CD8-positive, alpha-beta memory T cell (primary cell): ENCODE measurements around the gene AKAIN1. TPM values are rescaled to one million over a fixed set of nuclear protein-coding genes. Genes with fewer than 3 reads are reported as not detected.

ENCODE experiments used
- CTCF ChIA-PET: fragments of 350-600 bp; sonication (Branson Sonifier 250); formaldehyde crosslinking; loops from one replicate; lab custom pipeline; 2021; ENCODE audit warnings: antibody characterized with exemption; lab: Charles Lee
- POLR2A ChIA-PET: fragments of 350-600 bp; sonication (Branson Sonifier 250); formaldehyde crosslinking; loops from one replicate; lab custom pipeline; 2021; ENCODE audit warnings: antibody characterized with exemption; lab: Charles Lee
- DNase-seq, 5 donors: peaks; one replicate each; pipeline versions ENCODE4 v3.0.0 to v3.0.0-alpha.2; 2020 to 2022; ENCODE audit warnings: mixed read lengths in 1 of 5
- H3K27ac ChIP-seq: one replicate; pipeline ENCODE4 v1.7.0; 2013; ENCODE audit warnings: low read depth, mild to moderate bottlenecking, low read length, moderate library complexity
- H3K27me3 ChIP-seq: 2 replicates; pipeline ENCODE4 v1.7.0; 2013; ENCODE audit warnings: low read length, mild to moderate bottlenecking; ENCODE audit not compliant: insufficient read depth, poor library complexity, severe bottlenecking
- H3K36me3 ChIP-seq: 2 replicates; pipeline ENCODE4 v1.7.0; 2013; ENCODE audit warnings: mild to moderate bottlenecking, low read length, moderate library complexity; ENCODE audit not compliant: insufficient read depth
- H3K4me1 ChIP-seq: 2 replicates; pipeline ENCODE4 v1.7.0; 2013; ENCODE audit warnings: mild to moderate bottlenecking, low read length, moderate library complexity; ENCODE audit not compliant: insufficient read depth
- H3K4me3 ChIP-seq: 2 replicates; pipeline ENCODE4 v1.7.0; 2013; ENCODE audit warnings: mild to moderate bottlenecking, low read length
- H3K9me3 ChIP-seq: 2 replicates; pipeline ENCODE4 v1.7.0; 2013; ENCODE audit warnings: mild to moderate bottlenecking, low read length
- H3K27ac Mint-ChIP-seq, 8 donors: one replicate each; pipeline ENCODE4 v1.8.0; 2020 to 2021; ENCODE audit warnings: mixed read lengths in 8 of 8, mild to moderate bottlenecking in 6 of 8, inconsistent platforms in 3 of 8, moderate library complexity in 3 of 8
- H3K27me3 Mint-ChIP-seq, 2 donors: one replicate each; pipeline ENCODE4 v1.8.0; 2020 to 2021; ENCODE audit warnings: mixed read lengths in 2 of 2, mild to moderate bottlenecking in 1 of 2, moderate library complexity in 1 of 2
- H3K36me3 Mint-ChIP-seq, 3 donors: one replicate each; pipeline ENCODE4 v1.8.0; 2020 to 2021; ENCODE audit warnings: mixed read lengths in 3 of 3, inconsistent platforms in 1 of 3, mild to moderate bottlenecking in 1 of 3
- H3K4me1 Mint-ChIP-seq, 3 donors: one replicate each; pipeline ENCODE4 v1.8.0; 2020 to 2021; ENCODE audit warnings: mixed read lengths in 3 of 3, inconsistent platforms in 1 of 3, mild to moderate bottlenecking in 1 of 3
- H3K4me3 Mint-ChIP-seq, 7 donors: one replicate each; pipeline ENCODE4 v1.8.0; 2020 to 2021; ENCODE audit warnings: mixed read lengths in 7 of 7, mild to moderate bottlenecking in 6 of 7, moderate library complexity in 4 of 7, inconsistent platforms in 2 of 7
- H3K9me3 Mint-ChIP-seq, 5 donors: one replicate each; pipeline ENCODE4 v1.8.0; 2020 to 2022; ENCODE audit warnings: mixed read lengths in 5 of 5, mild to moderate bottlenecking in 3 of 5, moderate library complexity in 2 of 5, inconsistent platforms in 1 of 5
- polyA plus RNA-seq: library from polyadenylated mRNA; unstranded; fragments of 300-500 nt; fragmentation: Illumina TruSeq; gene quantifications from one replicate; pipeline ENCODE4 v1.2.3, GENCODE V29; 2021
- total RNA-seq, 2 experiments: library from RNA; stranded (reverse); gene quantifications; one replicate each; pipeline ENCODE4 v1.2.3, GENCODE V29; 2021

Gene AKAIN1
- total and polyA plus RNA-seq, 3 experiments from 2014 or later: not detected

GRCh38 chr18:5214583-5215351 lies 17.7 kb upstream of the AKAIN1 start:
- no peaks in the 10 kb centered on the region for H3K27me3 ChIP-seq
- Mint-ChIP-seq H3K9me3 (peaks cover 0 to 4% (median 0%) of the 10 kb centered on the region in 5 donors), H3K4me3 (no peak overlapping the region), H3K4me1 (peaks cover 4 to 7% (median 4%) of the 10 kb centered on the region in 3 donors), H3K36me3 (peaks cover 0 to 3% (median 0%) of the 10 kb centered on the region in 3 donors), H3K27ac (no peak overlapping the region), H3K27me3 (peaks cover 14 to 47% of the 10 kb centered on the region in 2 donors)
- no peak for DNase-seq
- no peaks in the 10 kb centered on the region for H3K36me3 ChIP-seq
- H3K4me1 ChIP-seq: no peaks in the 10 kb centered on the region
- ChIA-PET CTCF (interaction anchor here (1.2 kb wide), 1 partner anchor 10 kb away, joined by 3 read pairs; no protein-coding TSS in a partner anchor), POLR2A (no interaction called here)
- H3K4me3 ChIP-seq: no peak overlapping the region
- H3K27ac ChIP-seq: no peak overlapping the region
- H3K9me3 ChIP-seq: no peaks in the 10 kb centered on the region

DNA sequence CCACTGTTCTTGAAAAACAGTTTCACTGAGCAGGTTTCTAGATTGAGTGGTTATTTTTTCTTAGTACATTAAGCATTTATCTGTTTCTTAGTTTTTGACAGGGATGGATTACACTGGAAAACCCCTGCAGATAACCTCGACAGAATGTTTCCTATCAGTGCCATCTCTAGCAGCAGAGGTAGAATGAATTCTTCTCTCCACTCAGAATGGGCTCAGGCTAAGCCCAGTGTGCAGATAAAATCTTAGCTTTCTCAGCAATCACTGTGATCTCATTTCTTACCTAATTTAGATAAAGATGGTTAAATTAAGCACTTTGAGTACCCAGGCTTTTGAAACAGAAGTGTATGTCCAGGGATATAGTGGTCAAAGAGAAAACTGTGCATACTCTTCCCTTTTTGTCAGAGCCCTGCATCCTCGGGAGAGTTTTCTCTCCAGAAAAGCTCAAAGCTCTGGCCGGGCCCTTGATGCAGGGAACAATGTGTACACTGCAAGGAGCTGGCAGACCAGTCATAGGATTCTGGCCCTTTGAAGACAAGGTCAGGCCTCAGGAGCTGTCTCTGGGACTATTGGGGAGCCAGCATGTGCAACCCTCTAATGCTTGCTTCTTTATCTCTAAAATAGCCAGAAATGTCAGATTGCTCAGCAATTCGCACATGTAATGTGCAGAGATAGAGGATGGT lies 10.6 kb upstream of the AKAIN1 start:
- Histone ChIP-seq H3K27ac (no peak overlapping the region), H3K9me3 (no peaks in the 10 kb centered on the region), H3K36me3 (no peaks in the 10 kb centered on the region), H3K4me1 (no peaks in the 10 kb centered on the region), H3K4me3 (no peak overlapping the region), H3K27me3 (no peaks in the 10 kb centered on the region)
- no peaks in the 10 kb centered on the region for H3K4me1 Mint-ChIP-seq
- peaks cover 0 to 5% (median 0%) of the 10 kb centered on the region in 5 donors for H3K9me3 Mint-ChIP-seq
- ChIA-PET POLR2A (no interaction called here), CTCF (no interaction called here)
- H3K27ac Mint-ChIP-seq: no peak overlapping the region
- DNase-seq: no peak
- no peaks in the 10 kb centered on the region for H3K36me3 Mint-ChIP-seq
- H3K27me3 Mint-ChIP-seq: peaks cover 10 to 30% of the 10 kb centered on the region in 2 donors
- no peak overlapping the region for H3K4me3 Mint-ChIP-seq

- H3K27me3 Mint-ChIP-seq: peaks cover 57 to 77% of the 10 kb centered on the region in 2 donors
- CTCF ChIA-PET: no interaction called here
Observed at GRCh38 chr18:5198311-5198710, 1.3 kb upstream of the AKAIN1 start.

DNA sequence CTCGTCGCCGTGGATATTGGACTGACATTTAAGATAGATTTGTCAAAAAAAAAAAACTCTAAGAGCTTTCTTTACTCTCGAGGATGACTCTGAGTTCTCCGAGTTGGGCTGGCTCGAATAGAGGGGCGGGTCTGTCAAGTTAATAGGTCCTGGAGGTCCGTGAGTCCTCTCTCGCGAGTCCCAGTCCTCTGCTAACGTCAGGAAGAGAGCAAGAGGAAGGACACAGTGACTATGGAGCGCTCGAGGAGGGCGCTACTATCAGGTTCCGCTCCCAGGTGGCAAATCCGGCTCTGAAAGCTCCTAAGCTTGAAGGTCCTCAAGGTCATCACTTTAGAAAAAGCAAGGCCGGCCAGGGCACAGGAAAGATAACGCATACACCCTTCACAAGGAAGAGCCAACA lies 404 bp upstream of the AKAIN1 start:
- ChIA-PET CTCF (no interaction called here), POLR2A (no interaction called here)
- H3K9me3 ChIP-seq: no peaks in the 10 kb centered on the region
- Mint-ChIP-seq H3K27me3 (peaks cover 57 to 76% of the 10 kb centered on the region in 2 donors), H3K9me3 (peaks cover 0 to 13% (median 2%) of the 10 kb centered on the region in 5 donors), H3K36me3 (peaks cover 0 to 3% (median 0%) of the 10 kb centered on the region in 3 donors), H3K4me3 (no peak overlapping the region), H3K4me1 (peaks cover 0 to 9% (median 5%) of the 10 kb centered on the region in 3 donors), H3K27ac (no peak overlapping the region)
- DNase-seq: no peak
- H3K27me3 ChIP-seq: peaks cover 22% of the 10 kb centered on the region
- H3K4me1 ChIP-seq: peaks cover 8% of the 10 kb centered on the region
- no peak overlapping the region for H3K27ac ChIP-seq
- H3K4me3 ChIP-seq: no peak overlapping the region
- H3K36me3 ChIP-seq: no peaks in the 10 kb centered on the region

More at GRCh38 chr18:5198311-5198710, 1.3 kb upstream of the AKAIN1 start:
- H3K36me3 ChIP-seq: no peaks in the 10 kb centered on the region
- POLR2A ChIA-PET: no interaction called here
- H3K27ac ChIP-seq: no peak overlapping the region
- Mint-ChIP-seq H3K9me3 (peaks cover 0 to 13% (median 2%) of the 10 kb centered on the region in 5 donors), H3K4me3 (no peak overlapping the region), H3K27ac (no peak overlapping the region), H3K36me3 (peaks cover 0 to 3% (median 0%) of the 10 kb centered on the region in 3 donors), H3K4me1 (peaks cover 0 to 9% (median 5%) of the 10 kb centered on the region in 3 donors)
- no peaks in the 10 kb centered on the region for H3K9me3 ChIP-seq
- peaks cover 22% of the 10 kb centered on the region for H3K27me3 ChIP-seq
- H3K4me3 ChIP-seq: no peak overlapping the region
- no peak for DNase-seq
- H3K4me1 ChIP-seq: peaks cover 8% of the 10 kb centered on the region

GRCh38 chr18:5196253-5197031 lies 615 bp downstream of the AKAIN1 start:
- Histone ChIP-seq H3K4me3 (no peak overlapping the region), H3K27ac (no peak overlapping the region), H3K4me1 (peaks cover 8% of the 10 kb centered on the region), H3K9me3 (no peaks in the 10 kb centered on the region), H3K36me3 (no peaks in the 10 kb centered on the region), H3K27me3 (peaks cover 22% of the 10 kb centered on the region)
- Mint-ChIP-seq H3K4me3 (peak overlapping the region in 1 of 7 donors; percentile 49), H3K9me3 (peaks cover 0 to 13% (median 2%) of the 10 kb centered on the region in 5 donors), H3K27ac (no peak overlapping the region), H3K36me3 (peaks cover 0 to 3% (median 0%) of the 10 kb centered on the region in 3 donors), H3K4me1 (peaks cover 0 to 9% (median 5%) of the 10 kb centered on the region in 3 donors), H3K27me3 (peaks cover 57 to 81% of the 10 kb centered on the region in 2 donors)
- DNase-seq: no peak
- ChIA-PET POLR2A (no interaction called here), CTCF (no interaction called here)

GRCh38 chr18:5195656-5196055 lies 1.4 kb downstream of the AKAIN1 start:
- H3K4me3 Mint-ChIP-seq: no peak overlapping the region

DNA sequence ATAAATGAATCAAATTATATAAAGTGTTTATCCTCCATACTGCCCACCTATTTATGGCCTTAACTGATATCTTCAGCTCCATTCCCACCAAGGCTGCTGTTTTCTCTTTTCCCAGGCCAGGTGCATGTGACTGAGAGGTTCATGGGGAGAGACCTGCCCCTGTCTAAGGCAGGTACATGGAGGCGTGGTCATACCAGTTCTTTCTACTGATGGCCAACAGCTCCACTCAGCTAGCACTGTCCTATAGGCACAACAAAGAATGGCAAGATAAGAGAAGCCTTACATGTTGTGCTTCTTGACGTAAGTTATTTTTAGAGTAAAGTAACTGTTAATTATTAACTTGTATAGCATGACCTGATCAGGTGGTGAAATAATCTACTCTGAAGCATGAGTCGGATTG lies 16.8 kb downstream of the AKAIN1 start:
- H3K4me3 Mint-ChIP-seq: no peak overlapping the region
- no peaks in the 10 kb centered on the region for H3K27me3 ChIP-seq
- no peaks in the 10 kb centered on the region for H3K36me3 ChIP-seq
- ChIA-PET POLR2A (no interaction called here), CTCF (no interaction called here)
- no peaks in the 10 kb centered on the region for H3K36me3 Mint-ChIP-seq
- DNase-seq: no peak
- H3K4me3 ChIP-seq: no peak overlapping the region
- no peaks in the 10 kb centered on the region for H3K9me3 ChIP-seq
- H3K27me3 Mint-ChIP-seq: peaks cover 2 to 29% of the 10 kb centered on the region in 2 donors
- no peak overlapping the region for H3K27ac Mint-ChIP-seq
- H3K4me1 Mint-ChIP-seq: no peaks in the 10 kb centered on the region
- no peaks in the 10 kb centered on the region for H3K4me1 ChIP-seq
- H3K27ac ChIP-seq: no peak overlapping the region
- H3K9me3 Mint-ChIP-seq: peaks cover 0 to 2% (median 0%) of the 10 kb centered on the region in 5 donors

More at GRCh38 chr18:5195656-5196055, 1.4 kb downstream of the AKAIN1 start:
- H3K4me1 ChIP-seq: peaks cover 8% of the 10 kb centered on the region
- ChIA-PET CTCF (no interaction called here), POLR2A (no interaction called here)
- Mint-ChIP-seq H3K4me1 (peaks cover 0 to 9% (median 5%) of the 10 kb centered on the region in 3 donors), H3K27me3 (peaks cover 56 to 83% of the 10 kb centered on the region in 2 donors), H3K36me3 (peaks cover 0 to 3% (median 0%) of the 10 kb centered on the region in 3 donors), H3K27ac (no peak overlapping the region), H3K9me3 (peaks cover 0 to 13% (median 2%) of the 10 kb centered on the region in 5 donors)
- peaks cover 22% of the 10 kb centered on the region for H3K27me3 ChIP-seq
- H3K36me3 ChIP-seq: no peaks in the 10 kb centered on the region
- H3K27ac ChIP-seq: no peak overlapping the region
- H3K4me3 ChIP-seq: no peak overlapping the region
- H3K9me3 ChIP-seq: no peaks in the 10 kb centered on the region
- no peak for DNase-seq
